Panc1 (cell line): ENCODE data around the gene GALNT10.

Experiments used
- TCF7L2 ChIP-seq: IDR thresholded peaks from 2 replicates; pipeline ENCODE4 v1.6.1; 2011; ENCODE audit warnings: mild to moderate bottlenecking, low read depth, low read length, inconsistent platforms
- TF ChIP-seq, protein P1 (sequence below): fragments of 450-650 bp; IDR thresholded peaks from 2 replicates; pipeline ENCODE4 v1.5.1; 2017; ENCODE audit warnings: mild to moderate bottlenecking

GRCh38 chr5:154308443-154309370 lies 118.2 kb downstream of the GALNT10 start:
- TF ChIP-seq TCF7L2, result no peak
- TF ChIP-seq, protein P1, sequence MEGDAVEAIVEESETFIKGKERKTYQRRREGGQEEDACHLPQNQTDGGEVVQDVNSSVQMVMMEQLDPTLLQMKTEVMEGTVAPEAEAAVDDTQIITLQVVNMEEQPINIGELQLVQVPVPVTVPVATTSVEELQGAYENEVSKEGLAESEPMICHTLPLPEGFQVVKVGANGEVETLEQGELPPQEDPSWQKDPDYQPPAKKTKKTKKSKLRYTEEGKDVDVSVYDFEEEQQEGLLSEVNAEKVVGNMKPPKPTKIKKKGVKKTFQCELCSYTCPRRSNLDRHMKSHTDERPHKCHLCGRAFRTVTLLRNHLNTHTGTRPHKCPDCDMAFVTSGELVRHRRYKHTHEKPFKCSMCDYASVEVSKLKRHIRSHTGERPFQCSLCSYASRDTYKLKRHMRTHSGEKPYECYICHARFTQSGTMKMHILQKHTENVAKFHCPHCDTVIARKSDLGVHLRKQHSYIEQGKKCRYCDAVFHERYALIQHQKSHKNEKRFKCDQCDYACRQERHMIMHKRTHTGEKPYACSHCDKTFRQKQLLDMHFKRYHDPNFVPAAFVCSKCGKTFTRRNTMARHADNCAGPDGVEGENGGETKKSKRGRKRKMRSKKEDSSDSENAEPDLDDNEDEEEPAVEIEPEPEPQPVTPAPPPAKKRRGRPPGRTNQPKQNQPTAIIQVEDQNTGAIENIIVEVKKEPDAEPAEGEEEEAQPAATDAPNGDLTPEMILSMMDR, result no peak
